ENCODE measurements around the gene PPM1J.
"Not testable (repeated sequence)": the region's sequence is repeated elsewhere in the genome, so short reads cannot be mapped to it uniquely, and the experiment has no call there.

The PPM1J gene

DNA sequence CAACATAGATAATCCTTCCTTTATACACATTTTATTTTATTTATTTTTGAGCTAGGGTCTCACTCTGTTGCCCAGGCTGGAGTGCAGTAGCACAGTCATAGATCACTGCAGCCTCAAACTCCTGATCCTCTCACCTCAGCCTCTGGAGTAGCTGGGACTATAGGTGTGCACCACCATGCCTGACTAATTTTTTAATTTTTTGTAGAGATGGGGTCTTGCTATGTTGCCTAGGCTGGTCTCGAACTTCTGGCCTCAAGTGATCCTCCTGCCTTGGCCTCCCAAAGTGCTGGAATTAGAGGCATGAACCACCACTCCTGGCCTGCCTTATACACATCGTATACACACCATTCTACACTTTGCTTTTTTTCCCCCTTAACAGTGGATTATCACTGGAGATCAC lies 6.2 kb upstream of the PPM1J start:
- not testable (repeated sequence) for DNase-seq

GRCh38 chr1:112720800-112721199 lies 5.7 kb upstream of the PPM1J start:
- no peak for DNase-seq

DNA sequence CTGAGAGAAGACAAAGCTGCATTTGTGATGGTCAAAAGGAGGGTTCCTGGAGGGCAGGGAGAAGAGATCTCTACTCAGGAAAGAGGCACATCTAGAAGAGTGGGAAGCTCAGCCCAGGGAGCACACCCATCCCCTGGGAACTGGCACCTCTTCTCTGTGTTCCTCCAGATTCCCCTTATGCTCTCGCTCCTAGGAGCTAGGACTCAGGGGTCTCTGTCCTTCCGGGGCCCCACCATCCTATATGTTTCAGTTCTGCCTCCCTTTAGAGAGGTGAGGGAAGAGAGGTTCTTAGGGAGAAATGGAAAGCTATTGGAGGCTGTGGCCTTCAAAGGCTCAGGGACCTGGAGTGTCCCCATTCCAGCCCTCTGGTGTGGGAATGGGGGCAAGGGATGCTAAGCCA lies 4.6 kb upstream of the PPM1J start:
- no peak for DNase-seq

- peak; percentile 67 for DNase-seq
These were observed 3.7 kb upstream of the PPM1J start for GRCh38 chr1:112718691-112719418.

DNA sequence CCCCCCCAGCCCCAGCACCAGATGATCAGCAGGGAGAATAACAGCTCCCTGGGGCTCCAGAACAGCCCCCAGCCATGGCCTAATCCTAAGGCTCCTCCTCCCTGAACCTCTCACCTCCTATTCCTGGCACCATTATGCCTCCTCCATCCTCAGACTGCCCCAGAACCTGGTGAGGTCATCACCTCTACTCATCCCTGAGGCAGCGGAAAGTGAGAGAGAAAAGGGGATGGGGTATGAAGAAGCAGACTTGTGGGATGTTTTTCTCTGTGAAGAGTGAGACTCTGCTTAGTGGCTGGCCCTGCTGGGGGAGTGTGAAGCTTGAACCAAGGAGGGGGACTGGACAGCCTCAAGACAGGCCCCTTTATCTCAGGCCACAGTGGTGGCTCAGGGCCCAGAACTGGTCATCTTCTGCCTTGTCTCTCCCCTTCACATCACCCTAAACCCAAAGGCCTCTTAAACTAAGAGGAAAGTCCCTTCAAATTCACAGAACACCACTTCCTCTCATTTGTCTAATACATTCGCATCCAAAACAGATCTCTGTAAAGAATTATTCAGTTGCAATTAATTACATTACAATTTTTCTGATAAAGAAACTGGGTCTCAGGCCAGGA lies 2.2 kb upstream of the PPM1J start:
- no peak for DNase-seq

DNA sequence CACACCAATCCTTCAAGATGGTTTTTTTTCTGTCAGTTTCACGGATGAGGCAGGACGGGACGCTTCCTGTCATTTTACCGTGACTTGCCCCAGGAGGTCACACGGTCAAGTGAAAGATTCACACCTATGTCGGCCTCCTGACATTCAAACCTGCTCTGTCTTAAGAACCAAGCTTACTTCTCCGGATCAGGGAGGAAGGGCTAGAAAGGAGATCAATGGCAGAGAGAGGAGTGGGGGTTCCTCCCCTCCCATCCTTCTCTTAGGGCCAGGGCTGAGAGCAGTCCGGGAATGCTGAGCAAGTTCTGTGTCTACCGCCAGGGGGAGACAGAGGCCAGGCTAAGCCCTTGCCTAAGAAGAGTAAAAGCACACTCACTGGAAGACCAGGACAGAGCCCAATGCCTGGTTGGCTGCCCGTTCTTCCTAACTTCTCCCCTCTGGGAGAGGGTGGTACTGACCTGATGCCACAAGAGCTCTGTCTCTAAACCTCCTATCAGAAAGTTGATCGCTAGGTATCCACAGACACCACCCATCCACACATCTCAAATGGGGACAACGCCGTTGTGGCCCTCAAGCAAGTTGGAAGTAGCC lies 1.1 kb upstream of the PPM1J start:
- DNase-seq, result peak; percentile 86

- DNase-seq, result no peak
These were observed 544 bp downstream of the PPM1J start for GRCh38 chr1:112714313-112715263.

- no peak for DNase-seq
These were observed 1.4 kb downstream of the PPM1J start for GRCh38 chr1:112713466-112714312.

DNA sequence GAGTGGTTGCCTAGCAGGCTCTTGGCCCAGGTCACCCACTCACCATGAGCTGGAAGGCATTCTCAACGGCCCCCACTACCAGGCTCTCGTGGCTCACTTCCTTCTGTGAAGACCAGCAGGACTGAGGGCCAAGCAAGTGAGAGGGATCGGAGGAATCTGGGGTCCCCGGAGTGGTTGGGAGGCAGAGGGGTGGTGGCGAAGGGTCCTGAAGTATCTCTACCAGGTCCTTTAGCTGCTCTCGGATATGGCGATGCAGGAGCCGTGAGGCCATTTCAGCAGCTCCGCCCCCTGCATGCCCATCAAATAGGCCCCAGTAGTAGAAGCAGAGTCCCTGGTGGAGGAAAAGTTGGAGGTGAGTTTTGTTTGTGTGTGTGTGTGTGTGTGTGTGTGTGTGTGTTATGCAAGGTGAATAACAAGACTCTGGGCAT lies 2.4 kb downstream of the PPM1J start:
- DNase-seq, result no peak

DNA sequence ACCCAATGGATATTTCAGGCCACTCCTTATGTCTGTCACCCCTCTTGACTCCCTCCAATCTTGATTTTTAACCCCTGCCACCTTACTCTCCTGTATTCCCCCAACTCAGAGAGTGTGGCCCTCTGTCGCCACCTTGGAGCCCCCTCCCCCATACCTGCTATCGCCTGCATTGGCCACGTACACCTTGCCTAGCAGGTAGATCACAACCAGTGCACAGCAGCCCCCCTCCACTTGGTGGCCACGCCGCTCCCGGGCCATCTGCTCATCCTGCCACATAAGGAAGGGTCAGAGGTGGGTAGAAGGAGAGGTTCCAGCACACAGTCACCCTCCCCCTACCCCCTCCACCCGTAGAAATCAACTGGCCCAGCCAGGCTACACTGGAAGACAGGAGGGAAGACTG lies 2.9 kb downstream of the PPM1J start:
- no peak for DNase-seq

DNA sequence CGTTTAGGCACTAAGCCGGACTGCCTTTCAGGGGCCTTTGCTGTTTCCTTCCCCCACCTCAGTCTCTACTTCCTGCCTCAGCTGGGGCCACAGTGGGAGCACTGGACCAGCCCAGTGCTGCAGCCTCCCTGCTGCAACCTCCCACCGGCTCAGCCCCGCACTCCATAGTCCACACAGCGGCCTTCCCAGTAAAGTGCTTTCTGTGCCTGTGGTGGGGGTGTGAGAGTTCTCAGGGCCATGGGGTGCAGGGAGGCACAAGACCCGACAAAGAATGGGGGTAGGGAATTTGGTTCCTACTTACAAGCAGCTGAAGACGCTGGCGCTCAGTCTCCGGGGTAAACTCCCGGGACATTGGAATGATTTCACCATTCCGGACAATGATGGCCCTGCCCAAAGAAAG lies 3.5 kb downstream of the PPM1J start:
- DNase-seq, result no peak

DNA sequence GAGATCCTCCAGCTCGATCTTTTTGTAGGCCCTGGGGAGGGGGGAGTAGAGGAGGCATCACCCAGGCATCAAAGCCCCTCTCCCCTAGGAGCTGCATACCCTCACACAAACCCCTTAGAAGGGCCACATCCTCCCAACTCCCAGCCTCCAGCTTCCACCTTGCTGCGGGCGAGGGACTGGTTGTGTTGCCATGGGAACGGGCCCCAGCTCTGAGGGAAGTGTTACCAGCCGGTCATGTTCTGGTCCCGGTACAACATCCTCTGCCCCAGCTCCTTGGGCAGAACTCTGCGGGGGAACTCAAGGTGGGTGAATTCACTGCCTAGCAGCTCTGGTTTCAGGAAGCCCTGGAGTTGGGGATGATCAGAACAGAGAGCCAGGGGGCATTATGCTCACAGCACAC lies 4.1 kb downstream of the PPM1J start:
- DNase-seq, result no peak

- DNase-seq, result no peak
These were observed 4.5 kb downstream of the PPM1J start for GRCh38 chr1:112710586-112710985.

- no peak for DNase-seq
These were observed 5.0 kb downstream of the PPM1J start for GRCh38 chr1:112710159-112710558.

GRCh38 chr1:112708489-112708888 lies 6.6 kb downstream of the PPM1J start:
- no peak for DNase-seq

DNA sequence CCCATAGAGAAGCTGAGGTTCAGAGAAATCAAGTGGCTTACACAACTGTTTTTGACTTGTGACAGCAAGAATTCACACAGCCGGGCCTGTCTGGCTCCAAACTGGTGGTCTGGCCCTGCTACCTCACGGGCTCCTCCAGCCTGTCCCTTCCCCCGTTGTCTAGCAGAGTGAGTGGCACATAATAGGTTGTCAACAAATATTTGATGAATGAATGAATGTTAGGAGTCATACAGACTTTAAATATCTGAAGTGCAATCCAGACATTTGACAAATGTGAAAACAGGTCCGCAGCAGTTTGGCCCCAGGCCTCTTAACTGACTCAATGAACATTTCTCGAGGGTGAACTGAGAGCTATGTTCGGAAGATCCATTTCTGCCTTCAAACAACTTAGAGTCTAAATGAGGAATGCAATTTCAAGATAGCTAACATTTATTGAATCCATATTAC lies 7.1 kb downstream of the PPM1J start:
- no peak for DNase-seq

DNA sequence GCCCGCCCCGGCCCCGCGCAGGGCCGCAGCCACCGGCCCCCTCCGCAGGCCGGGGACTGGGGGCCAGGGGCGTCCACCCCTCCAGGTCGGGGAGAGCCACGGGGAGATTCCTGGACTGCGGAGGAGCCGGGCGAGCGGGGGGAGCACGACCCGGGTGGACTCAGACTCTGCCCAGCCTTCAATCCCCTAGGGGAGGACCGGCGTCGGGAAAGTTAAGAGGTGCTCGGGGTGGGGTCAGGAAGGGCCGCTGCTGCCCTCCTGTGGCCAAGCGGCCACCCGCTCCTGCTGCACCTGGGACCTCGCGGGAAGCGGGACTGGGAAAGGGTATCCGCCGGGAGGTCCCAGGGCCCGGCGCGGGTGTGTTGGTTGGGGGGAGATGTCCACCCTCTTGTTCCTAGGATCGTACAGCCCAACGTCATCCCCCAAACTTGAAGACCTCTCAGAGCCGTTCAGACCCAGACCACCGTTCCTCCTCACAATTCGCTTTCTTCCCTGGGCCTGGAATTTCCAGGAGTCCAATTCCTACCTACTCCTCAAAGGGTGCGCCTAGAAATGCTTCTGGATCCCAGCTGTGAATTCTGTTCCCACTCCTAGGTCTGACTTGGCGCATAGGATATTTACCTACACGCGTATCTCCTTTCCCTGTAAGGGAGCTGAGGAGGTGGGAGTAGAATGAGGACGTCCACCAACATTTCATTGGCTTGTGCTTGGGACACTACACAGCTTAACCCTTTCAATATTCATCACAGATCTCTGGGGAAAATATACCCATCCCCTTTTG lies 7.7 kb downstream of the PPM1J start:
- DNase-seq, result peak; percentile 90

- DNase-seq, result peak; percentile 78
These were observed 8.5 kb downstream of the PPM1J start, which contains the start of gene RHOC for GRCh38 chr1:112706505-112707220. RHOC (minus strand) TSS chr1:112707127; CDS start chr1:112703799, 3,328 bp downstream.

GRCh38 chr1:112704934-112705627 lies 10.1 kb downstream of the PPM1J start:
- peak; percentile 99 for DNase-seq
